HEK293T (cell line): ENCODE results near the gene CD300E.

Experiments used
- CTCF ChIA-PET: fragments of 350-600 bp; formaldehyde crosslinking; extraction: SDS; loops from one replicate; lab custom pipeline; 2021; ENCODE audit warnings: antibody characterized with exemption, inconsistent platforms; lab: Yijun Ruan, JAX
- POLR2A ChIA-PET: fragments of 350-600 bp; formaldehyde crosslinking; extraction: SDS; loops from one replicate; lab custom pipeline; 2020; ENCODE audit warnings: antibody characterized with exemption, inconsistent platforms; lab: Yijun Ruan, JAX
- DNase-seq: peaks from one replicate; pipeline ENCODE4 v3.0.0; 2012; ENCODE audit warnings: mixed read lengths; ENCODE audit errors: extremely low spot score
- ARNT ChIP-seq: fragments of 450-650 bp; IDR thresholded peaks from 2 replicates; pipeline ENCODE4 v1.6.1; 2017; ENCODE audit warnings: mild to moderate bottlenecking
- BHLHE40 ChIP-seq: fragments of 450-650 bp; IDR thresholded peaks from 2 replicates; pipeline ENCODE4 v1.6.1; 2016; ENCODE audit warnings: mild to moderate bottlenecking, moderate library complexity, borderline replicate concordance
- CTBP1 ChIP-seq: fragments of 450-650 bp; IDR thresholded peaks from 2 replicates; pipeline ENCODE4 v1.6.1; 2016; ENCODE audit warnings: borderline replicate concordance
- ELF4 ChIP-seq: fragments of 450-650 bp; IDR thresholded peaks from 2 replicates; pipeline ENCODE4 v1.6.1; 2017; ENCODE audit warnings: antibody characterized with exemption
- FOXA1 ChIP-seq: fragments of 450-650 bp; IDR thresholded peaks from 2 replicates; pipeline ENCODE4 v1.6.1; 2016; ENCODE audit warnings: mild to moderate bottlenecking
- FOXK2 ChIP-seq: fragments of 450-650 bp; IDR thresholded peaks from 2 replicates; pipeline ENCODE4 v1.6.1; 2016; ENCODE audit warnings: mild to moderate bottlenecking
- FOXM1 ChIP-seq: fragments of 450-650 bp; IDR thresholded peaks from 2 replicates; pipeline ENCODE4 v1.6.1; 2017; ENCODE audit warnings: mild to moderate bottlenecking, borderline replicate concordance
- HDGF ChIP-seq: fragments of 450-650 bp; IDR thresholded peaks from 2 replicates; pipeline ENCODE4 v1.6.1; 2017; ENCODE audit warnings: antibody characterized with exemption, borderline replicate concordance
- L3MBTL2 ChIP-seq: fragments of 450-650 bp; conservative IDR thresholded peaks from 2 replicates; pipeline ENCODE4 v1.6.1; 2016; ENCODE audit warnings: mild to moderate bottlenecking
- LEF1 ChIP-seq: fragments of 450-650 bp; IDR thresholded peaks from 2 replicates; pipeline ENCODE4 v1.6.1; 2017; ENCODE audit warnings: mild to moderate bottlenecking, borderline replicate concordance
- NFRKB ChIP-seq: fragments of 450-650 bp; IDR thresholded peaks from 2 replicates; pipeline ENCODE4 v1.6.1; 2016; ENCODE audit warnings: mild to moderate bottlenecking, moderate library complexity
- SP1 ChIP-seq: fragments of 450-650 bp; IDR thresholded peaks from 2 replicates; pipeline ENCODE4 v1.6.1; 2017
- SUZ12 ChIP-seq: fragments of 450-650 bp; IDR thresholded peaks from 2 replicates; pipeline ENCODE4 v1.6.1; 2016; ENCODE audit warnings: mild to moderate bottlenecking
- TARDBP ChIP-seq: fragments of 450-650 bp; IDR thresholded peaks from 2 replicates; pipeline ENCODE4 v1.6.1; 2016
- ZNF384 ChIP-seq: fragments of 450-650 bp; IDR thresholded peaks from 2 replicates; pipeline ENCODE4 v1.6.1; 2016
- TF ChIP-seq, protein P1 (sequence below): fragments of 450-650 bp; IDR thresholded peaks from 2 replicates; pipeline ENCODE4 v1.6.1; 2016

Gene CD300E

DNA sequence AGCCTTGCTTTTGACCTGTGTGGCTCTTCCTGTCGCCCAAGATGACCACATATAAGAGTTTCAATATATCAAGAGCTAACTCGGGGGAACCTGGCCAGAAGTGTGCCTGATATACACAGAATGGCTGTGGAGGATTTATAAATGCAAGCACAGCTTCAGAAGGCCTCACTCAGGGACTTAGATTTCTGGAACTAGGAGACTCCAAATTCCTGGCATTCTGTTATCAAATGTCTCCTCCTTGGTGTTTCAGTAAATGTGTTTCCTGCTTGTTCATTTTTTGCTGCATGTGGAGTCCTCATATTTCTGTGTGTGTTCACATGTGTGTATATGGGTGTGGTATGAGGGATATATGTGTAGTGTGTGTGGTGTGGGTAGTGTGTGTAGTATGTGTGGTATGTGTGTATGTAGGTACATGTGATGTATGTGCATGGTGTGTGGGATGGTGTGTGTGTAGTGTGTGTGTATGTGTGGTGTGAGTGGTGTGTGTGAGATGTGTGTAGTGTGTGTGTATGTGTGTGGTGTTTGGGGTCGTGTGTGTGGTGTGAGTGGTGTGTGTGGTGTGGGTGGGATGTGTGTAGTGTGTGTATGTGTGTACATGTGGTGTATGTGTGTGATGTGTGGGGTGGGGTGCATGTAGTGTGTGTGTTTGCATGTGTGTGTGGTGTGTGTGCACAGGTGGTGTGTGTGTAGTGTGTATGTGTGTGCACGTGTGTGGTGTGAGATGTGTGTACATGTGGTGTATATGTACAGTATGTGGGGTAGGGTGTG is 55.2 kb downstream of the CD300E start:
- TF ChIP-seq, protein P1, sequence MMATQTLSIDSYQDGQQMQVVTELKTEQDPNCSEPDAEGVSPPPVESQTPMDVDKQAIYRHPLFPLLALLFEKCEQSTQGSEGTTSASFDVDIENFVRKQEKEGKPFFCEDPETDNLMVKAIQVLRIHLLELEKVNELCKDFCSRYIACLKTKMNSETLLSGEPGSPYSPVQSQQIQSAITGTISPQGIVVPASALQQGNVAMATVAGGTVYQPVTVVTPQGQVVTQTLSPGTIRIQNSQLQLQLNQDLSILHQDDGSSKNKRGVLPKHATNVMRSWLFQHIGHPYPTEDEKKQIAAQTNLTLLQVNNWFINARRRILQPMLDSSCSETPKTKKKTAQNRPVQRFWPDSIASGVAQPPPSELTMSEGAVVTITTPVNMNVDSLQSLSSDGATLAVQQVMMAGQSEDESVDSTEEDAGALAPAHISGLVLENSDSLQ, result no peak
- TF ChIP-seq L3MBTL2 (no peak), SP1 (no peak)
- no peak for DNase-seq
- ChIA-PET CTCF (no interaction called here), POLR2A (no interaction called here)

DNA sequence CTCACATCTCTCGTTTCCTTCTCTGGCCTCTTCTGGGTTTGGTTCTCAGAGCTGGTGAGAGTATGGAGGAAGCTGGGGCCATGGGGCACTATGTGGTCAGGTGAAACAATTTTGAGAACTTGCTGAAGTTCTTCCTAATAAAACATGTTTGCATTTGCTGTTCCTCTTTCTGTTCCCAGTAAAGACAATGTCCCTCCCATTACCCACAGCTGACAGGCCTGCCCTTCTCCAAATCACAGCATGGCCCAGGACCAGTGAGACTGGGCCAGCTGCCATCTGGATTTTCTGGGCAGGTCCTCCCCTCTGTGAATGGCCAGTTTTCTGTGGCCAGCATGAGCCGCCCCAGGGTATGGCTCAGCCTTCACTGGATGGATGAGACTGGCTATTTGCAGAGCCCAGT is 56.1 kb downstream of the CD300E start, which contains the start of gene CD300H:
Gene CD300H (minus strand): TSS at position 113 of the 400 bp plus-strand sequence.
- TF ChIP-seq FOXA1 (no peak), ZNF384 (no peak), HDGF (no peak), SP1 (no peak), ELF4 (no peak), BHLHE40 (no peak), ARNT (no peak), TARDBP (no peak), SUZ12 (no peak), LEF1 (no peak)
- TF ChIP-seq, protein P1, result no peak
- POLR2A ChIA-PET, result no interaction called here
- DNase-seq, result no peak
- CTCF ChIA-PET, result interaction anchor here (0.5 to 2.0 kb wide), 3 partner anchors 13 to 65 kb away, joined by 3 to 22 read pairs (median 3); no protein-coding TSS in a partner anchor

DNA sequence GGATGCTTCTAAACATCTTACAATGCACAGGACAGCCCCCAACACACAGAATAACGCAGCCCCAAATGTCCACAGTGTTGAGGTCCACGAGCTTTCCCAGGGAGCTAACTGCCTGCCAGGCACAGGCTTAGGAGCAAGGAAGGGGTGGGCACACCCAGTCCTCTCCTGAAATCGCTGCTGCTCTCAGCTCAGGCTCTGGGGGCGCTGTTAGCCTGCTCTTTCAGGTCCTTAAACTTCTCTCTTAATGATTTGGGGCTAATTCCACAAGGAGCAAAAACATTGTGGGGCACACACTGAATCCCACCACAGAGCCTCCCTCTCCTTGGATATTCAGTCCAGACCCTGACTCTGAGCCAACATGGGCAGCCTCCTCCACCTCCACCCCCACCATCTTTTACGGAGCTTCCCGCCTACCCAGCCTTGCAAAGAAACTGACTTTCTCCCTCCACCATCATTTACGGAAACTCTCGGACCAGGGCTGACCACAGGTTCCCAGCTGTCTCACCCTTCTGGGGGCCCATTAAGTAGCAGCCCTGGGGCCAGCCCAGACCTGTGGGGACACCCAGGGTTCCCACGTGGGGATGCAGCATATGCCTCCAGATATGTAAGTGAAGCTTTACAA is 57.3 kb downstream of the CD300E start:
- ChIA-PET CTCF (interaction anchor here (0.6 to 2.0 kb wide), 22 partner anchors 8 to 205 kb away, joined by 3 to 22 read pairs (median 4); partner anchors contain the start of genes CD300C and RAB37), POLR2A (interaction anchor here (0.6 kb wide), 1 partner anchor 210 kb away, joined by 3 read pairs; the partner anchor contains the start of gene NAT9)
- peak; percentile 74 for DNase-seq
- TF ChIP-seq NFRKB (no peak), FOXM1 (no peak), L3MBTL2 (no peak), LEF1 (no peak), TARDBP (no peak), BHLHE40 (no peak), FOXA1 (no peak), ARNT (no peak), SP1 (no peak), ZNF384 (no peak), HDGF (no peak), CTBP1 (no peak)
- TF ChIP-seq, protein P1, result no peak

DNA sequence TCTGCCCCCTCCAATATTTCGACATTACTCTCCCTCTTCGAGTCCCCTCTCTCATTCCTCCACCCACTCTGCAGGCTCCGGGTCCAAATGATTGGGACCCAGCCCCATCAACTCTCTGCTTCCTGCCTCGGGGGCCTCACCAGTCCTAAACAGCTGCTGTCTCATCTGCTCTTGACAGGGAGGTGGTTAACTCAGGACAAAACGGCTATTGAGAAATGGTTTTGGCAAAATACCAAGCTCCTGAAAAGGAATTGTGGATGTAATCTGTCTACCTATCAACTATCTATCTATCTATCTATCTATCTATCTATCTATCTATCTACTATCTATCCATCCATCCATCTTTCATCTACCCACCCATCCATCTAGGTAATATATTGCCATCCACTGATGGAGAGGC is 58.4 kb downstream of the CD300E start:
- POLR2A ChIA-PET, result no interaction called here
- no peak for DNase-seq
- CTCF ChIA-PET, result interaction anchor here (0.6 to 0.7 kb wide), 2 partner anchors 442 to 1467 kb away, joined by 3 read pairs; no protein-coding TSS in a partner anchor
- TF ChIP-seq BHLHE40 (no peak), NFRKB (no peak), FOXK2 (no peak), ZNF384 (no peak), SP1 (no peak), ARNT (no peak), FOXM1 (no peak), TARDBP (no peak), HDGF (no peak), SUZ12 (no peak)
- TF ChIP-seq, protein P1, result no peak

DNA sequence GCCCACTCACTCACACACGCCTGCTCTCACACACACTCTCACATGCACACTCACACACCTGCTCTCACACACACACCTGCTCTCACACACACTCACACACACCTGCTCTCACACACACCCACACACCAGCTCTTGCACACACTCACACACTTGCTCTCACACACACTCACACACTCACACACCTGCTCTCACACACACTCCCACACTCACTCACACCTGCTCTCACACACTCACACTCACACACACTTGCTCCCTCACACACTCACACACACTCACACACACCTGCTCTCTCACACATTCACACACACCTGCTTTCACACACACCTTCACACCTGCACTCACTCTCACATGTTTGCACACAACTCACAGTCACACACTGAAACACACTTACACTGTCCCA is 60.2 kb downstream of the CD300E start:
- POLR2A ChIA-PET, result no interaction called here
- TF ChIP-seq L3MBTL2, result no peak
- TF ChIP-seq TARDBP, result no peak
- TF ChIP-seq LEF1, result no peak
- no peak for TF ChIP-seq ELF4
- TF ChIP-seq BHLHE40, result no peak
- TF ChIP-seq CTBP1, result no peak
- TF ChIP-seq, protein P1, result no peak
- no peak for TF ChIP-seq SP1
- TF ChIP-seq FOXK2, result no peak
- TF ChIP-seq HDGF, result no peak
- no peak for TF ChIP-seq FOXA1
- no peak for TF ChIP-seq NFRKB
- TF ChIP-seq FOXM1, result no peak
- no peak for TF ChIP-seq SUZ12
- no peak for TF ChIP-seq ZNF384
- TF ChIP-seq ARNT, result no peak
- no peak for DNase-seq
- CTCF ChIA-PET, result no interaction called here
